Stimulated activated CD4-positive, alpha-beta T cell treated with anti-CD3 and anti-CD28 coated beads, Interleukin-4, amount 100 ng/mL, for 1 hour (primary cell): Measurements from ENCODE around the gene IGFLR1.
"Not testable (repeated sequence)": the region's sequence is repeated elsewhere in the genome, so short reads cannot be mapped to it uniquely, and the experiment has no call there.

Experiments
- DNase-seq: peaks from one replicate; pipeline ENCODE4 v3.0.0-alpha.2; 2020

Gene IGFLR1

DNA sequence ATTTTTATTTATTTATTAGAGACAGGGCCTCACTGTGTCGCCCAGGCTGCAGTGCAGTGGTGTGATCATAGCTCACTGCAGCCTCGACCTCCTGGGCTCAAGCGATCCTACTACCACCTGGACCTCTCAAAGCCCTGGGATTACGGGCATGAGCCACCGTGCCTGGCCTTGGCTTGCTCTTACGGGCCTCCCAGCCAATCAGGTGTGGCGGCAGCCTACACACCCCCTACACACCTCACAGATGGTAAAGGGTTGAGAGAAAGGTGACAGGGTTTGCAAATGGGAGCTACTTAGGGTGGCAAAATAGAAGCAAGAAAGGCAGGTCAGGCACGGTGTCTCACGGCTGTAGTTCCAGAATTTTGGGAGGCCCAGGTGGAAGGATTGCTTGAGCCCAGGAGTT lies 38.9 kb downstream of the IGFLR1 start:
- no peak for DNase-seq

DNA sequence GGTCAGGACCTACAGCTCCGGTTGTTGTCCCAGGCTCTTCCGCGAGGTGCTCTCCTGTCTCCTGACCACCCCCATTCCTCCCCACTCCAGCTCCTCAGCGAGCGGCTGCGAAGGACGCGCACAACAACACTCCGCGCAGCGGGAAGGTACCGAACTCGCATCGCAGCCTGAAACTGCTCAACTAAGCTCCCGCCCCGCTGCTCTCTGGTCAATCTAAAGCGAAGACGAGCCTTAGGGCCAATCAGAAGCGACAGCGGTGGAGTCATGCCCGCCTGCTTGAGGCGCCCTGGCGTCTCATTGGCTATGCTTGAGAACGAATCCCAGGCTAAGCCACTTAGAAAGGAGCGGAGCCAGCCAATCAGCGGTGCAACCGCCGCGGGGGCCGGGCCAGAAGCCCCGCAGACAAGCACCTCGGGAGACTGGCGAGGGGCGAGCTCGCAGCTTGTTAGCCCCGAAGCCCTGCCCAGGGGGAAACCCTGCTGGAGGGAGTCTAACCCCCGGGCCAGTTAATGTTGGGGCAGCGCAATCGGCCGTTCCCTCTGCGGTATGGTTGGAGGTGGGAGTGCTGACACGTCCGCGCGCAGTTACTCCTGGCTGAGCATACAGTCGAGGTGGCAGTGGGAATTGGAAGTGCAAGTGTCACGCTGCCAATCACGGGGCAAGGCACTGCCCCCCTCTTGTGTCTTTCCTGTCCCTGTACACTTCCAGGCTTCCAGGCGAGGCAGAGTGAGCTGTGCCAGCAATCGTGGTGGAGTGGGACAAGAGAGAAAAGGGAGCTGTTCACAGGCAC lies 39.8 kb downstream of the IGFLR1 start:
- peak; percentile 89 for DNase-seq

DNA sequence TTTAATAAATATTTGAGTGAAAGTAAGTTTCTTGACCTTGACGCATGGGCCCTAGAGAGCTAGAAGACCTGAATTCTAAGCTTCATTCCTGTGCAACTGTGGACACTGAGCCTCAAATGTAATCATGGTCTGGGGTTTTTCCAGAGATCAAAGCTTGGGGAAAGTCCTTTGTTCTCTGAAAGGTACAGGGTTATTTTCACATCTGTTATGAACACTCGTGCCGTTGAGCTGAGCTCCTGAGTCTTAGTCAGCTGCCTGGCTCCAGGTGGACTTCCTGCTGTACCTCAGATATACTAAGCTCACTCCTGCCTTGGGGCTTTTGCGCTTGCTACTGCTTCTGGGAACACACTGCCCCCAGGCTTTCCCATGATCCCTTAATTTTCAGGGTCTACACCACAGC lies 45.4 kb downstream of the IGFLR1 start:
- DNase-seq: no peak

DNA sequence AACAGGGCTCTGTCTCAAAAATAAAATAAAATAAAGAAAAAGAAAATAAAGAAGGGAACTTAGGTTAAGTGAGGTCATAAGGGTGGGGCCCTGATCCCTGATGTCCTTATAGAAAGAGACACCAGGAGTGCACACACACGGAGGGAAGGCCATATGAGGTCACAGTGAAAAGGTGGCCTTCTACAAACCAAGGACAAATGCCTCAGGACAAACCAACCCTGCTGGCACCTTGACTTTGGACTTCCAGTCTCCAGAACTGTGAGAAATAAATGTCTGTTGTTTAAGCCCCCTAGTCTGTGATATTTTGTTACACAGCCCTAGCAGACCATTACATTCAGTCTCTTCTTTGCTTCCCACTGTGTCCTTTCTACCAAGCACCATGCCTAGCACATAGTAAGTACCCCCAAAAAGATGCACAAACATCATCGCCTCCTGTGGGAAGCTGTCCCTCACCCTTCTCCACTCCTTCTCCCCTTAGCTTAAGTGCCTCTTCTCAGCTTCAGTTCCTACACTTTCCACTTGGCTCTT lies 46.3 kb downstream of the IGFLR1 start:
- DNase-seq: no peak

DNA sequence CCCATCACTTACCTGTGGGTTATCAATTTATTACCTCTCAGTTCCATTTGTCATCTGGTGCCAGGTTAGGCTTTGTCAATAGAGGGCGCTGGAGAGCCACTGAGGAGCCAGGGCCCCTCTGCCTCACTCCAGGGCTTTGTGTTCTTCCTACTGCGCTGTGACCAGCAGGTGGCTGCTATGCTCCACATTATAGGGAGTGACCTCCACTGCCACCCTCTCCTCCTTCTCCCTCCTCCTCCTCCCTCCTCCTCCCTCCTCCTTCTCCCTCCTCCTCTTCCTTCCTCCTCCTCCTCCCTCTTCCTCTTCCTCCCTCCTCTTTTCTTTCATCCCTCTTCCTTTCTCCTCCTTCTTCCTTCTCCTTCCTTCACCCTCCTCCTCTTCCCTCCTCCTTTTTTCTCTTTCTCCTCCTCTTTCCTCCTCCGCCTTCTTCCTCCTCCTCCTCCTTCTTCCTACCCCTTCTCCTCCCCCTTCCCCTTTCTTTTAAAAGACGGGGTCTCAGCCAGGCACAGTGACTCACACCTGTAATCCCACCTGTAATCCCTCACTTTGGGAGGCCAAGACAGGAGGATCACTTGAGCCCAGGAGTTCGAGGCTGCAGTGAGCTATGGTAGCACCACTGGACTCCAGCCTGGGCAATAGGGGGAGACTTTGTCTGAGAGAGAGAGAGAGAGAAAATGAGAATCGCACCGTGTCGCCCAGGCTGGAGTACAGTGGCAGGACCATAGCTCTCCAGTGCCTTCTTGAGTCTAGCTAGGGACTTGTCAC lies 48.2 kb downstream of the IGFLR1 start:
- peak; percentile 86 for DNase-seq

DNA sequence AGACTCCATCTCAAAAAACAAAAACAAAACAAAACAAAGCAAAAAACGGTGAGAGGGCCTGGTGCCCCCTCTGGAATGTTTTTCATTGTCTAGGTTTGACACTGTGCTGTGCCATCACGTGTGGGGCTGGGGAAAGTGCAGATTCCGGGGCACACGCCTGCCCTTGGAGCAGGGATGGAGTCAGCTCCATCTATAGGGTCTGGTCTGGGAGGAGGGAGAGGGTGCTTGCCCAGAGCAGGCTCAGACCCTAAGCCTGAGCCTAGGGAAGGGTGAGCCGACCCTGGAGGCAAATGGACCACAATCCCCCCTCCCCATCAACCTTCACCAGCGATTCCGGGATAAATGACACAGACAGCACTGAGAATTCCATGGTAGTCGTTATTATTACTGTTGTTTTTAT lies 48.8 kb downstream of the IGFLR1 start:
- no peak for DNase-seq

DNA sequence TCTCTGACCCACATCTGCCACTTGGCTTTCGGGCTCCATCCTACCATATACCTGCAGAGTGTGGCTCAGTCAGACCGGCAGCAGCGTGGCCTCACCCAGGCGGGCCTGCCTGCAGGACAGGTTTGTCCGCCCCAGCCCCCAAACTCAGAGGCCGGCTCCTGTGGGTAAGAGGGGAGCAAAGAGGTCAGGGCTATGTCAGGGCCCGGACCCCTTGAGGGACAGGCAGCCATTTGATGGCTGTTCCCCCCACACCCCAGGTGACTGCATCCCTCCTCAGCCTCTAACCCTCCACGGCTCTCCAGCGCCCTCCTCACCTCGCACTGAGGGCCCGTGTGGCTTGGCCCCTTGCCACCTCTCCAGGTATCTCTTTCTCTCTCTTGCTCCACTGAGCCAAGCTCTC lies 50.2 kb downstream of the IGFLR1 start:
- DNase-seq: no peak

DNA sequence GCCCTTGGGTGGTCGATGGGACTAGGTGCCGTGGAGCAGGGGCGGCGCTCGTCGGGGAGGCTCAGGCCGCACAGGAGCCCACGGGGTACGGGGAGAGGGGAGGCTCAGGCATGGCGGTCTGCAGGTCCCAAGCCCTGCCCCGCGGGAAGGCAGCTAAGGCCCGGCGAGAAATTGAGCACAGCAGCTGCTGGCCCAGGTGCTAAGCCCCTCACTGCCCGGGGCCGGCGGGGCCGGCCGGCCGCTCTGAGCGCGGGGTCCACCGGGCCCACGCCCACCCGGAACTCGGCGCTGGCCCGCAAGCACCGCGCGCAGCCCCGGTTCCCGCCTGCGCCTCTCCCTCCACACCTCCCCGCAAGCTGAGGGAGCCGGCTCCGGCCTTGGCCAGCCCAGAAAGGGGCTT lies 51.1 kb downstream of the IGFLR1 start:
- DNase-seq: not testable (repeated sequence)

DNA sequence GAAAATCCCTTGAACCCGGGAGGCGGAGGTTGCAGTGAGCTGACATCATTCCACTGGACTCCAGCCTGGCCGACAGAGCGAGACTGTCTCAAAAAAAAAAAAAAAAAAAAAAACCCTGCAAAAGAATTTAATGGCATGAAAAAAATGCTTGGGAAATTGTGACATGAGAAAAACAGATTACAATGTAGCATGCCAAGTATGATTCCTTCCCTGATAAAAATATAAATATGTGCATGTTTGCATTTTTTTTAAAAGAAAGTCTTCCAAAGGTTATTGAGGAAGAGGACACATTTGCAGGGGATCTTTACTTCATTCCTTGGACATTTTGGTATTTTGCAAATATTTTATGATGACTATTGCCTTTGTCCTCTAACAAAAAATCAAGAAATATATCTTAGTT lies 52.4 kb downstream of the IGFLR1 start:
- no peak for DNase-seq
